Heart left ventricle (tissue), 13 donors: ENCODE data around the gene CYP19A1.

Experiments used
- CTCF ChIP-seq, 12 donors: fragments of 200-600 bp; sonication (generic) in 4 of 12; IDR thresholded peaks; one replicate each; pipeline versions ENCODE4 v1.5.0 to v1.8.0; 2018 to 2022; ENCODE audit warnings: antibody characterized with exemption in 12 of 12, mild to moderate bottlenecking in 5 of 12
- POLR2A ChIP-seq, 2 donors: fragments of 450-650 bp; IDR thresholded peaks; one replicate each; pipeline ENCODE4 v1.6.1; 2017; ENCODE audit warnings: antibody characterized with exemption in 2 of 2, mild to moderate bottlenecking in 2 of 2, moderate library complexity in 2 of 2
- donor health status: ischemic (EF 13 %, LVEDD 7.1; RV severe dilation, severe dysfunction).
- donor health status: DM: no; HTN: yes; CAD: no.
- donor health status: DM: no; HTN: no; CAD: no.
- donor health status: ischemic (EF 25% LVEDD 6.9; RV normal size, moderate dysfunction).
- donor health status: ischemic (EF 25% LVEDD 5.7; RV mildly dilated, moderate dysfunction).
- donor health status: ischemic (EF 35%, LVEDD 5.7; RV mildly dilated, moderate dysfunction).
- donor health status: nonischemic (EF 11% LVEDD 7.7; RV severe dilation, severe dysfunction).
- donor health status: DM: yes; HTN: yes; CAD: no.
- donor health status: PGD.
- donor health status: ischemic (EF 29% LVEDD 5.4; RV normal size, mild dysfunction).
- donor health status: nonischemic (EF 23%, LVEDD 6.1; RV moderate dilation, normal function).

- TF ChIP-seq CTCF (IDR thresholded peaks at IDR 0.05) (no peak), POLR2A (IDR thresholded peaks at IDR 0.05) (no peak)
Observed at GRCh38 chr15:51289290-51289689, 49.1 kb downstream of the CYP19A1 start.
